GM12878 (cell line): Measurements from ENCODE around the gene ARMC9. TPM values are rescaled to one million over a fixed set of nuclear protein-coding genes. Genes with fewer than 3 reads are reported as not detected.
A peak's percentile ranks its signal among the peaks of the same experiment; 100 is the strongest.

ENCODE experiments used
- ASH2L ChIP-seq: fragments of 300-600, 200-600 bp; sonication (generic); IDR thresholded peaks from 2 replicates; pipeline ENCODE4 v1.6.1; 2017; ENCODE audit warnings: low read depth, mild to moderate bottlenecking, borderline replicate concordance
- BMI1 ChIP-seq: fragments of 450-650 bp; IDR thresholded peaks from 2 replicates; pipeline ENCODE4 v1.6.1; 2016; ENCODE audit warnings: mild to moderate bottlenecking, moderate library complexity, borderline replicate concordance
- CHD2 ChIP-seq: IDR thresholded peaks from 2 replicates; pipeline ENCODE4 v1.6.1; 2011; ENCODE audit warnings: low read depth, low read length, improper control_type of control experiment, borderline replicate concordance
- EZH2 ChIP-seq: IDR thresholded peaks from 2 replicates; pipeline ENCODE4 v1.6.1; 2012; ENCODE audit warnings: low read depth, mild to moderate bottlenecking, control low read depth, inconsistent platforms, low read length, borderline replicate concordance; ENCODE audit not compliant: control insufficient read depth
- FOXK2 ChIP-seq: fragments of 450-650 bp; IDR thresholded peaks from 2 replicates; pipeline ENCODE4 v1.6.1; 2017; ENCODE audit warnings: mild to moderate bottlenecking, moderate library complexity
- GABPA ChIP-seq: IDR thresholded peaks from 2 replicates; pipeline ENCODE4 v1.6.1; 2014; ENCODE audit warnings: antibody characterized with exemption, low read depth, mild to moderate bottlenecking, inconsistent platforms
- MYC ChIP-seq: IDR thresholded peaks from 2 replicates; pipeline ENCODE4 v1.6.1; 2011; ENCODE audit warnings: mild to moderate bottlenecking, low read length, moderate library complexity, inconsistent platforms; ENCODE audit not compliant: insufficient read depth, insufficient replicate concordance, insufficient read length, severe bottlenecking
- POLR2A ChIP-seq: IDR thresholded peaks from 2 replicates; pipeline ENCODE4 v1.6.1; 2011; ENCODE audit warnings: low read depth, mild to moderate bottlenecking, low read length
- POLR2AphosphoS2 ChIP-seq: IDR thresholded peaks from 2 replicates; pipeline ENCODE4 v1.6.1; 2011; ENCODE audit warnings: low read depth, mild to moderate bottlenecking, low read length, improper control_type of control experiment, moderate library complexity
- RB1 ChIP-seq: fragments of 450-650 bp; formaldehyde crosslinking; IDR thresholded peaks from 2 replicates; pipeline ENCODE4 v1.6.1; 2017; ENCODE audit warnings: mild to moderate bottlenecking, borderline replicate concordance
- RUNX3 ChIP-seq: IDR thresholded peaks from 2 replicates; pipeline ENCODE4 v1.6.1; 2012; ENCODE audit warnings: low read length, inconsistent platforms
- SMARCA5 ChIP-seq: fragments of 450-650 bp; IDR thresholded peaks from 2 replicates; pipeline ENCODE4 v1.6.1; 2017; ENCODE audit warnings: mild to moderate bottlenecking
- SREBF1 ChIP-seq: IDR thresholded peaks from 2 replicates; pipeline ENCODE4 v1.6.1; 2012; ENCODE audit warnings: mild to moderate bottlenecking, low read length
- SRF ChIP-seq, 2 experiments: IDR thresholded peaks; 2 replicates each; pipeline ENCODE4 v1.6.1; 2011; ENCODE audit warnings: low read depth in 2 of 2, low read length in 2 of 2, mild to moderate bottlenecking in 1 of 2, moderate library complexity in 1 of 2
- STAT3 ChIP-seq: IDR thresholded peaks from 2 replicates; pipeline ENCODE4 v1.6.1; 2011; ENCODE audit warnings: low read depth, low read length, improper control_type of control experiment
- SUZ12 ChIP-seq: fragments of 200-600 bp; sonication (generic); IDR thresholded peaks from one replicate; pipeline ENCODE4 v1.6.1; 2018; ENCODE audit warnings: antibody characterized with exemption, mild to moderate bottlenecking; ENCODE audit not compliant: unreplicated experiment
- TAF1 ChIP-seq: IDR thresholded peaks from 2 replicates; pipeline ENCODE4 v1.6.1; 2011; ENCODE audit warnings: mild to moderate bottlenecking, low read depth, low read length, borderline replicate concordance
- TCF12 ChIP-seq: IDR thresholded peaks from 2 replicates; pipeline ENCODE4 v1.6.1; 2011; ENCODE audit warnings: low read depth, mild to moderate bottlenecking, low read length
- ZNF24 ChIP-seq: fragments of 450-650 bp; IDR thresholded peaks from 2 replicates; pipeline ENCODE4 v1.6.1; 2017; ENCODE audit warnings: antibody characterized with exemption, mild to moderate bottlenecking
- ZNF384 ChIP-seq: IDR thresholded peaks from 2 replicates; pipeline ENCODE4 v1.6.1; 2012; ENCODE audit warnings: low read depth, mild to moderate bottlenecking, low read length, improper control_type of control experiment, borderline replicate concordance
- polyA plus RNA-seq, 11 experiments: library from polyadenylated mRNA; depleted of rRNA in 4 of 11; unstranded in 6 of 11; stranded (reverse) in 5 of 11; fragments of >200 nt; fragmentation: Nextera tagmentation in 4 of 11; fragmentation: Illumina TruSeq in 1 of 11; extraction: Ambion mirVana in 4 of 11; extraction: Trizol in 1 of 11; gene quantifications; 1 replicate in 1 of 11; 2 replicates in 10 of 11; pipeline versions ENCODE4 v1.2.1 to v1.2.3, GENCODE V29; 2011 to 2016; ENCODE audit warnings: inconsistent platforms in 2 of 11, missing spikeins in 2 of 11, low read depth in 1 of 11
- total RNA-seq, 4 experiments: library from RNA; depleted of rRNA in 3 of 4; stranded (reverse); fragments of >200 nt in 3 of 4; fragmentation: Illumina TruSeq in 1 of 4; extraction: Trizol in 1 of 4; gene quantifications; 2 replicates each; pipeline versions ENCODE4 v1.2.1 to v1.2.3, GENCODE V29; 2013 to 2021
- TF ChIP-seq, protein P1 (sequence below): IDR thresholded peaks from 2 replicates; pipeline ENCODE4 v1.6.1; 2011; ENCODE audit warnings: low read depth, low read length, improper control_type of control experiment, borderline replicate concordance
- TF ChIP-seq, protein P2 (sequence below): fragments of 450-650 bp; IDR thresholded peaks from 2 replicates; pipeline ENCODE4 v1.6.1; 2017; ENCODE audit warnings: mild to moderate bottlenecking
- TF ChIP-seq, protein P3 (sequence below): IDR thresholded peaks from 2 replicates; pipeline ENCODE4 v1.6.1; 2012; ENCODE audit warnings: improper control_type of control experiment, low read depth, low read length; ENCODE audit not compliant: insufficient replicate concordance

The ARMC9 gene
- total and polyA plus RNA-seq, 10 of the 15 experiments (the other 5 are each of a cell fraction or from before 2014, with no cell fraction given): 3.8 to 21.8 (median 10.4) TPM

DNA sequence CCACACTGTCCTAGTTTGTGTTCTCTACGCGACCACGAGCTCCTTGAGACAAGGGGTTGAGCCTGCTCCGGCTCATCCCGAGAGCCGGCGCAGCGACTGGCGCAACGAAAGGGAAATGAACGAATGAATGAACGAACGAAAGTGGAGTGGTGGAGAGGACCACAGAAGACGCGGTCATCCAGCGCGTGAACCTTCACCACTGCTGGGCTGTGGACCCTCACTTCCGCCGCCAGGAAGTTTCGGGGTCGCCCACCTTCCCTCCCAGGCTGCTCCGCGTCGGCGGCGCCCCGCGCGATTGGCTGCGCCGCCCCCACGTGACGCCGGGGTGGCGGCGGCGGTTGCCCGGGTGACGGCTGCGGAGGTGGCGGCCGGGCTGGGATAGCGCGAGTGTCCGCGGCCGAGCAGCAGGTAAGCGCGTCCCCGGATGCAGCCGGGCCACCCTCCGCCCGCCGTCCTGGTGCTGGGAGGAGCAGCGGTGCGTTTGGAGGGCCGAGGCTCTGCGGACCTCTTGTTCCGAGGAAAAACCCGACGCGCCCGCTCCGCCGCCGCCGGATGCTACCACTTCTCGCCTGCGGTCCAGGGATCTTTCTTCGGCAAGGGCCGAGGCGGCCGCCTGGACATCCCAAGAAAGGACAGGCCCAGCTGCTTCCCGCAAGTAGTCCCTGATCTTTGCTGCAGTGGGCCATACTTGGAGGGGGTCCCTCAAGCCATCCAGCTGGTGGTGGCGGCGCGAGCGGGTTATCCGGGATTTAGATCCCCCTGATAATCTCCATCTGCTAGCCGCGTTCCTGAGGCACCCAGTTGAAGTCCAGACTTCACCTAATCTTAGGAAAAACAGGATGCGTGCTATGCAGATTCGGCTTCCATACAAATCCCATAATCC, at the start of gene ARMC9 (continued):
- TF ChIP-seq MYC: no peak
- TF ChIP-seq SUZ12: no peak
- peak; percentile 26; the same call in 1 of the 2 replicates for TF ChIP-seq CHD2
- TF ChIP-seq, protein P1, sequence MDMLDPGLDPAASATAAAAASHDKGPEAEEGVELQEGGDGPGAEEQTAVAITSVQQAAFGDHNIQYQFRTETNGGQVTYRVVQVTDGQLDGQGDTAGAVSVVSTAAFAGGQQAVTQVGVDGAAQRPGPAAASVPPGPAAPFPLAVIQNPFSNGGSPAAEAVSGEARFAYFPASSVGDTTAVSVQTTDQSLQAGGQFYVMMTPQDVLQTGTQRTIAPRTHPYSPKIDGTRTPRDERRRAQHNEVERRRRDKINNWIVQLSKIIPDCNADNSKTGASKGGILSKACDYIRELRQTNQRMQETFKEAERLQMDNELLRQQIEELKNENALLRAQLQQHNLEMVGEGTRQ: peak; percentile 96
- peak; percentile 40; the same call in 1 of the 2 replicates for TF ChIP-seq GABPA
- TF ChIP-seq RUNX3: peak; percentile 65
- TF ChIP-seq ZNF384: no peak
- TF ChIP-seq SREBF1: no peak
- TF ChIP-seq SRF (IDR thresholded peaks at IDR 0.05; ENCODE audit: low read depth in 2 of 2, low read length in 2 of 2): no peak
- peak; percentile 92 for TF ChIP-seq POLR2A
- peak; percentile 98 for TF ChIP-seq ZNF24
- TF ChIP-seq, protein P2, sequence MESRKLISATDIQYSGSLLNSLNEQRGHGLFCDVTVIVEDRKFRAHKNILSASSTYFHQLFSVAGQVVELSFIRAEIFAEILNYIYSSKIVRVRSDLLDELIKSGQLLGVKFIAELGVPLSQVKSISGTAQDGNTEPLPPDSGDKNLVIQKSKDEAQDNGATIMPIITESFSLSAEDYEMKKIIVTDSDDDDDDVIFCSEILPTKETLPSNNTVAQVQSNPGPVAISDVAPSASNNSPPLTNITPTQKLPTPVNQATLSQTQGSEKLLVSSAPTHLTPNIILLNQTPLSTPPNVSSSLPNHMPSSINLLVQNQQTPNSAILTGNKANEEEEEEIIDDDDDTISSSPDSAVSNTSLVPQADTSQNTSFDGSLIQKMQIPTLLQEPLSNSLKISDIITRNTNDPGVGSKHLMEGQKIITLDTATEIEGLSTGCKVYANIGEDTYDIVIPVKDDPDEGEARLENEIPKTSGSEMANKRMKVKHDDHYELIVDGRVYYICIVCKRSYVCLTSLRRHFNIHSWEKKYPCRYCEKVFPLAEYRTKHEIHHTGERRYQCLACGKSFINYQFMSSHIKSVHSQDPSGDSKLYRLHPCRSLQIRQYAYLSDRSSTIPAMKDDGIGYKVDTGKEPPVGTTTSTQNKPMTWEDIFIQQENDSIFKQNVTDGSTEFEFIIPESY: no peak
- TF ChIP-seq RB1: no peak
- no peak for TF ChIP-seq EZH2
- TF ChIP-seq SMARCA5: no peak
- TF ChIP-seq TCF12: no peak
- TF ChIP-seq POLR2AphosphoS2: no peak; the same call in 1 of the 2 replicates
- no peak for TF ChIP-seq STAT3
- TF ChIP-seq TAF1: peak; percentile 51; the same call in 1 of the 2 replicates
- TF ChIP-seq, protein P3, sequence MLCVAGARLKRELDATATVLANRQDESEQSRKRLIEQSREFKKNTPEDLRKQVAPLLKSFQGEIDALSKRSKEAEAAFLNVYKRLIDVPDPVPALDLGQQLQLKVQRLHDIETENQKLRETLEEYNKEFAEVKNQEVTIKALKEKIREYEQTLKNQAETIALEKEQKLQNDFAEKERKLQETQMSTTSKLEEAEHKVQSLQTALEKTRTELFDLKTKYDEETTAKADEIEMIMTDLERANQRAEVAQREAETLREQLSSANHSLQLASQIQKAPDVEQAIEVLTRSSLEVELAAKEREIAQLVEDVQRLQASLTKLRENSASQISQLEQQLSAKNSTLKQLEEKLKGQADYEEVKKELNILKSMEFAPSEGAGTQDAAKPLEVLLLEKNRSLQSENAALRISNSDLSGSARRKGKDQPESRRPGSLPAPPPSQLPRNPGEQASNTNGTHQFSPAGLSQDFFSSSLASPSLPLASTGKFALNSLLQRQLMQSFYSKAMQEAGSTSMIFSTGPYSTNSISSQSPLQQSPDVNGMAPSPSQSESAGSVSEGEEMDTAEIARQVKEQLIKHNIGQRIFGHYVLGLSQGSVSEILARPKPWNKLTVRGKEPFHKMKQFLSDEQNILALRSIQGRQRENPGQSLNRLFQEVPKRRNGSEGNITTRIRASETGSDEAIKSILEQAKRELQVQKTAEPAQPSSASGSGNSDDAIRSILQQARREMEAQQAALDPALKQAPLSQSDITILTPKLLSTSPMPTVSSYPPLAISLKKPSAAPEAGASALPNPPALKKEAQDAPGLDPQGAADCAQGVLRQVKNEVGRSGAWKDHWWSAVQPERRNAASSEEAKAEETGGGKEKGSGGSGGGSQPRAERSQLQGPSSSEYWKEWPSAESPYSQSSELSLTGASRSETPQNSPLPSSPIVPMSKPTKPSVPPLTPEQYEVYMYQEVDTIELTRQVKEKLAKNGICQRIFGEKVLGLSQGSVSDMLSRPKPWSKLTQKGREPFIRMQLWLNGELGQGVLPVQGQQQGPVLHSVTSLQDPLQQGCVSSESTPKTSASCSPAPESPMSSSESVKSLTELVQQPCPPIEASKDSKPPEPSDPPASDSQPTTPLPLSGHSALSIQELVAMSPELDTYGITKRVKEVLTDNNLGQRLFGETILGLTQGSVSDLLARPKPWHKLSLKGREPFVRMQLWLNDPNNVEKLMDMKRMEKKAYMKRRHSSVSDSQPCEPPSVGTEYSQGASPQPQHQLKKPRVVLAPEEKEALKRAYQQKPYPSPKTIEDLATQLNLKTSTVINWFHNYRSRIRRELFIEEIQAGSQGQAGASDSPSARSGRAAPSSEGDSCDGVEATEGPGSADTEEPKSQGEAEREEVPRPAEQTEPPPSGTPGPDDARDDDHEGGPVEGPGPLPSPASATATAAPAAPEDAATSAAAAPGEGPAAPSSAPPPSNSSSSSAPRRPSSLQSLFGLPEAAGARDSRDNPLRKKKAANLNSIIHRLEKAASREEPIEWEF: no peak
- no peak for TF ChIP-seq BMI1
- TF ChIP-seq FOXK2: no peak
- no peak for TF ChIP-seq ASH2L
